HT-29 (cell line): Measurements from ENCODE around the gene KLHDC7B. TPM values are rescaled to one million over a fixed set of nuclear protein-coding genes. Genes with fewer than 3 reads are reported as not detected.
A peak's percentile ranks its signal among the peaks of the same experiment; 100 is the strongest.

Source experiments
- DNase-seq: peaks from one replicate; pipeline ENCODE4 v3.0.0-alpha.2; 2015; ENCODE audit warnings: low spot score
- total RNA-seq: library from RNA; depleted of rRNA; stranded (reverse); fragments of >200 nt; shearing (Covaris generic); gene quantifications from 2 replicates; pipeline ENCODE4 v1.2.3, GENCODE V29; 2014; rRNA removed

Gene KLHDC7B
- total RNA-seq, result not detected in 2 replicates

DNA sequence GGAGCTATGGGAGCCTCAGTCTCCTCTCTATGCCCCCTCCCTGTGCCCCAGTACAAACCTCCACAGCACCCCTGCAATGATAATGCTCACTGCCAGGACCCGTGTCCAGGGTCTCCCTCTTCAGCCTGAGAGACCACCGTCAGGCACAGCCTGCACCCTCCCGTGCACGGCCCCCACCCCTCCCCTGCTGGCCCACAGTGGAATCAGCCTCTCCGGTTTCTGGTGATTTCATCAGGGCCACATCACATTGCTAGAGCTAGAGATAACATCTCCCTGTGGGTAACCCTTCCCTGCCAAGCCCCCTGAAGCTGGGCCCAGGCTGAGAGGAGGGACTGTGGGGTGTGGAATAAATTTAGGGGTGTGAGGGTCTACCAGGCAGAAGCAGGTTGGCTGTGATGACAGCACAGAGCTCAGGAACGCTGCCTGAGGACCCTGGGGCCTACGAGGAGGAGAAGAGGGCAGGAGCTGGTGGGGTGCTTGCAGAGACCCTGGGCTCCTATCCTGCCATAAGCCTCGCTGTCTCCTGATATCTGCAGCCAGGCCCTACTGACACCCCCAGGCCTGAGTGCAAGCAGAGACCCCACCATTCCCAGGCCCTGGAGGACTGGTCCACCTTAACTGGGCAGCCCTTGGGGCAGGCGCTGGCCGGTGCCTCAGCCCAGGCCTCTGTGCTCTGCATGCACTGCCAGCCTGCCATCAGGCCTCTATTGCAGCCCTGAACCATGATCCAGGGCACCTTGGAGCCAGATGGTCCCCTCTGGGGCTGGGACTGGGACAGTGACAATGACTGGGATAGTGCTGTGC is at the start of gene KLHDC7B:
Gene KLHDC7B, plus strand, starts transcription at position 378 of the 804 bp plus-strand sequence. Its CDS starts 345 bp downstream, at position 723.
- DNase-seq, result no peak

DNA sequence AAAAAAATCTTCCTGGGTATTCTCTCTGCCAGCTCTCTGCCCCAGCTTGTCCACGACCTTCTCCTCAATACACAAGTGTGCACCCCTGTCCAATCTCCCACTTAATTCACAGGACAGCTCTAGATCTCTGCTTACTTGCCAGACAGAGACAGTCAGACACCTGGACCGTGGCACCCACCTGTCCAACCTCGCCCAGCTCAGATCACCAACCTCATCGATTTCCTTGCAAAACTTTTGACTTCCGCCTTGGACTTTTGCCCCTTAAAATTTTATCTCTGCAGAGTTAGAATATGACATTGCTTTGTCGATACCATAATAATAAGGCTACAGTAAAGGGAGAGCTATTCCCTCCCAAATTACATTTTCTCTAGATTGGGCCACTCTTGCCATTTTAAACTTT is 48.6 kb upstream of the KLHDC7B start:
- no peak for DNase-seq

DNA sequence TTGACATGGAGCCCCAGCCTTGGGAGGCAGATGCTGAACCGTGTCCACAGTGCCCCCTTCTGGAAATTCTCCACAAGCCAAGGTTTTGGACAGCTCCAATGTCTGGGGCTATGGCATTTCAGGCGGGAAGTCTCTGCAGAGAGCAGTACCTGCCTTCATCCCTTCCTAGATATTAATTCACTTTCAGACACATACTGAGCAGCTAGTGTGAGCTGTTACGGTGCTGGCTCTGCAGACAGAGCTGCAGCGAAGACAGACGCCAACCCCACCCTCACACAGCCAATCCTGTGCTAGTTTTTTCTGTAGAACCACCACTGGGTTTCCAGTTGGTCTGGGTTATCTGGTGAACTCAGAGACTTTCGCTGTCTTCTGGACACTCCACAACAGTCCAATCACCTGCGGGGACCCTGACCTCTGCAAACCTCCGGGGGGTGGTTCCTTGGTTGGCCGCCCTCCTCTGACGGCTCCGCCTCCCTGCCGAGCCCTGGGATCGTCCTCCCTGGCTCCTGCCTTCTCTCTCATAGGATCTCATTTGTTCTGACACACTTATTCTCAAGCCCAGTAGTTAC is 47.3 kb upstream of the KLHDC7B start:
- peak; percentile 77 for DNase-seq

DNA sequence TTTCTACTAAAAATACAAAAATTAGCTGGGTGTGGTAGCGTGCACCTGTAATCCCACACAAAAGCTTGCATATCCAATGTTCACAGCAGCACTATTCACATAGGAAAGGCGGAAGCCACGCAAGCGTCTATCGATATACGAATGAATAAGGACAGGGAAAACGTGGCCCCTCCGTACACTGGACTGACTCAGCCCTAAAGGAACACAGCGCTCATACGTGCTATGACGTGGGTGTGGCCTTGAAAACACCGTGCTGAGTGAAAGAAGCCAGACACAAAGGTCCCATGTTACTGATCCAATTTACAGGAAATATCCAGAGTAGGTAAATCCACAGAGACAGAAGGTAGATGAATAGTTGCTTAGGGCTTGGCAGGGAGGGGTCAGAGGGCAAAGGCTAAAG is 45.2 kb upstream of the KLHDC7B start:
- DNase-seq, result no peak

DNA sequence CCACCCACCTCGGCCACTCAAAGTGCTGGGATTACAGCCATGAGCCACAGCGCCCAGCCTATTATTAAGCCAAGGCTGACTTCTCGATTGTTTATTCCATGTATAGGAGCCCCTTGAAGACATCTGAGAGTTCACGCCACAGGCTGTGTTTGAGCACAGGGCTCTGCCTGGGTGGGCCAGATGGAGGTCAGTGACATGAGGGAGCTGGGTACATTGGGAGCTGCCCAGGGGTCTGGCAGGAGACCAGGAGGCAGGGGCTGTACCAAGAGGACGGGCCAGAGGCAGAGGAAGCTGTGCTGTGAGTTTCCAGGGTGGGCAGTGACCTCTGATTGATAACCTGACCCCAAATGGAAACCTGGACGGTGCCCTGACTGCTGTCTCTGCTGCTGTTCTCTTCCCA is 43.6 kb upstream of the KLHDC7B start:
- DNase-seq, result no peak

DNA sequence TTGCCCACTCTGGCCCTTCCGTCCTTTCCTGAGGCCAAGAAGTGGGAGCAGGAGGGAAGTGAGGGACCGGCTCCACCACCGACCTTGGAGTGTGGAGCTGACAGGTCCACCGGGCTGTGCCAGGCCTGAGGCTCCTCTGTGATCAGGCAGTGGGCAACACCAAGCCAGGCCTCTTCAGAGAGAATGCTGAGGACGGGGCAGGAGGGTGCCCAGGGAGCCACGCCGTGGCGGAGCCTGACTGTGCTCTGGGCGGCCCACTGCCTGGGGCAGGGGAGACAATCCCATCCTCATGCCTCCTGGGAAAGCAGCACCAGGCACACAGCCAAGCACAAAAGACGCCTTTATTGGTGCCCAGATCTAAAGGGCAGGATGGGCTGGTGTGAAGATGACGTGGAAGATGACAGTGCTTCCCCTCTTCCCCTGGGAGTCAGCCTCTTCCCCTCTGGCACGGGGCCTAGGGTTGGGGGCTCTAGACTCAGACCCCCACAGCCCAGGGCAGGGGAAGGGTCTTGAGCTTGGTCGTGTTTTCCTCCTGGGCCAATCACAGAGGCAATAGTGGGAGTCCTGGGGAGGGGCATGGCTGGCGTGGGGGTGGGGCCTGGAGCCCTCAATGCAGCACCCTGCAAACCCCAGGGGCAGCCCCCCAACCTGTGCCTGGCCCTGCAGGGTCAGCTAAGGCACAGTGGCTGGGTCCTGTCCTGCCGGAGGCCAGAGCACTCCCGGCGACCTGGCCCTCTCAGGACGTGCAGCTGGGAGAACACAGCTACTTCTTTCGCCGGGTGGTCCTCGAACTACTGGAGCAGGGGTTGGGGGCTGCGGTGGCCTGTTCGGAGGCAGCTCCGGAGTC is 42.8 kb upstream of the KLHDC7B start:
- no peak for DNase-seq

DNA sequence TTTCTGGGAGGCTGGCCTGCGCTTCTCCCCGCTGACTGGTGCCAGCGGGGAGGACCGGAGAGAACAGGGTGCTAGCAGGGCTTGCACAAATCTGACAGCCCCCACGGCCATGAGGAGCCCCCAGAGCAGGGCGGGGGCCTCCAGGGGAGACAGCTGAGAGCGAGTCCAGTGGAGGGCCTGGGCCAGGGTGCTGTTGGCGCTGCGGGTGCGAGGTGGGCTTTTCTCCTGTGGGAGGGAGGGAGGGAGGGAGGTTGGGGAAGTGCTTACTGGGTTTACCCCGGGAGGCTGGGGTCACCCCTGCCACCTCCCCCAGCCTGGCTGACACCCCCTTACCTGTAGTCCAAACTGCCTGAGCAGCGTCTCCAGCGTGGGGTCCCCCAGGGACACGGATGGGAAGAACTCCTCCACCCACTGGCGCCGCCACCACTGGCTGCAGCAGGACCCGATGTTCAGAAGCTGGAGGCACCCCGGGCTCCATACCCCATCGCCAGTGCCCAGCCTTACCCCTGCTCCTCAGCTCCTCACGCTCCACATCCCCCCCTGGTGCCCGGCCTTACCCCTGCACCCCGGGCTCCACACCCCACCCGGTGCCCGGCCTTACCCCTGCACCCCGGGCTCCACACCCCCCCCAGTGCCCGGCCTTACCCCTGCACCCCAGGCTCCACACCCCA is 42.1 kb upstream of the KLHDC7B start:
- DNase-seq, result no peak

DNA sequence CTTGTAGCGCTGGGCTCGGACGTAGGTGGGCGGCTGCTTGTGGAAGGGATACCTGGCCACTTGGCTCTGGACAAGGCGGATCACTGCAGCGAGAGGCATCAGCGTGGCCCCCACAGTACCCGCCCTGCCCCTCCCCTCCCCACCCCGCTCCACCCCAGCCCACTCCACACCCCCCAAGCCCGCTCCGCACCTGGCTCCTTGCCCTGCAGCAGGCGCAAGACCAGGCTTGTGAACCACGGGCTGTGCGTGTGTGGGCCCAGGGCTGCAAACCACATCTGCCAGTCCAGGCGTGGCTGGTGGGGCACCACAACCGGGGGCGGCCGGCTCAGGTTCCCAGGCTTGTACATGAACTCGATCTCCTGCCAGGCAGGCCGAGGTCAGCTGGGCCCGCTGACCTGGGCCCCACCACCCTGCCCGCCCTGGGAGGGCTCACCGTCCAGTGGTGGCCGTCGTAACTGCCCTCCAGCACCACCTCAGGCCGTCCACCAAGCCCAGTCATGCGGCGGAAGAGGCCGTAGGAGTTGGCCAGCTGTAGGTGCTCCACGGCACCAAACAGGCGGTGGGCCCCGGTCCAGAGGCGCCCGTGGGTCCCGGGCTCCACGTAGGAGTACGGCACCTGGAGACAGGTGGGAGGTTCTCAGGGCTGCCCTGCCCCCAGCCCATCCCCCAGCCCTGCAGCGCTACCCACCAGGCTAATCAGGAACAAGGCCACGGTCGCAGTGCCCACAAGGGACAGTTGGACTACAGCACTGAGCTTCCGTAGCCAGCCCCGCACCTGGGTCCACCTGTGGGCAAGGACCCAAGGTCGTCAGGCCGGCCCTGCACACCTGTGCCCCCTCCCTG is 41.1 kb upstream of the KLHDC7B start:
- no peak for DNase-seq

DNA sequence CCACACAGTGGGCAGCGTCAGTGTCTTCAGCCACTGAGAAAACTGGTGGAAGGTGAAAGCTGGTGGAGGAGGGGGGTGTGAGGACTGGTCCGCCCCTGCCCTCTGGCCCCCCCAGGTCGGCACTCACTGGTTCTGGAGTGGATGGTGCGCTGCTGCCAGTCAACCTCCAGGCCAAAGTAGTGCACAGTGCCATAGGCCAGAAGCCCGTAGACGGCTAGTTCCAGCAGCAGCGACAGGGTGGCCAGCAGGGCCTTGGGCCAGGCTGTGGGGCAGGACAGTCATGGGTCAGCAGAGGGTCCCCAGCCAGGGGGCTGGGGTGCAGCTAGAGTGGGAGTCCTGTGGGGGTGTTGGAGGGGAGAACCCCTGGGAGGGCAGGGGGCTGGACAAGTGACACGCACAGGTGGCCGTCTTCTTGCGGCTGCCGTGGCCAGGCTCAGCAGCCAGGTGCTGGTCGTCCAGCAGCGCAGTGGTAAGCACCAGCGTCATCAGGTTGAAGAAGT is 40.4 kb upstream of the KLHDC7B start:
- DNase-seq, result no peak

DNA sequence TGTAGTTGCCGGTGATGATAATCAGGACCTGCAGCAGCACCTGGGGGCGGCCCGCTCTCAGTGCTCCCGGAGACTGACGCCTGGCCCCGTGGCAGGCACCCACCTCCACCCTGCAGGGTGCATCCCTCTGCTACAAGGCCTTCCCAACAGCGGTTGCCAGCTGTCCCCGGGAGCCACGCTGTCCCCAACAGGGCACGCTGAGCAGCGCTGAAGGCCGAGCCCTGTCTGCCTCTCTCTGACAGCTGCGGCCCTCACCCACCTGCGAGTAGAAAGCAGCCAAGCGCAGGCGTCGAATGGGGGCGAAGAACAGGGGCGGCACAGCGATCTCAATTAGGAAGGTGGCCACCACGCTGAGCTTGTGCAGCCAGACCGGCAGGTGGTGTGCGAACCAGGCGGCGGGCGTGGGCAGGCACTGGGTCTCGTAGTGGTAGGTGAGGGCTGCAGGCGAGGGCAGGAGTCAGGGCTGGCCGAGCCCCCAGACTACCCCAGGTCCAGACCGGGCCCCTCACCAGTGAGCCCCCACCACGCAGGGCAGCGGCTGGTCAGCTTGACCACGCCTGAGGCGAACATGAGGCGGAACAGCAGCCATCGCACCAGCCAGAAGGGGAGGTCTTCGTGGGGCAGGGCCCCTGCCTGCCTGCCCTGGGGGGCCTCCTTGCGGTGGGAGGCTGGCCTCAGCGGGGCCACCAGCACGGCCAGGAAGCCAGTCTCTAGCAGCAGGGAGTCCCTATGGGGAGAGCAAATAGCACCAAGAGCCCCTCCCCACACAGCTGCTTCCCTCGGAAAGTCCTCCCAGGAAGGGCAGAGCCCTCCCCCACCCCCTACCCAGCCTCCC is 39.7 kb upstream of the KLHDC7B start:
- no peak for DNase-seq

DNA sequence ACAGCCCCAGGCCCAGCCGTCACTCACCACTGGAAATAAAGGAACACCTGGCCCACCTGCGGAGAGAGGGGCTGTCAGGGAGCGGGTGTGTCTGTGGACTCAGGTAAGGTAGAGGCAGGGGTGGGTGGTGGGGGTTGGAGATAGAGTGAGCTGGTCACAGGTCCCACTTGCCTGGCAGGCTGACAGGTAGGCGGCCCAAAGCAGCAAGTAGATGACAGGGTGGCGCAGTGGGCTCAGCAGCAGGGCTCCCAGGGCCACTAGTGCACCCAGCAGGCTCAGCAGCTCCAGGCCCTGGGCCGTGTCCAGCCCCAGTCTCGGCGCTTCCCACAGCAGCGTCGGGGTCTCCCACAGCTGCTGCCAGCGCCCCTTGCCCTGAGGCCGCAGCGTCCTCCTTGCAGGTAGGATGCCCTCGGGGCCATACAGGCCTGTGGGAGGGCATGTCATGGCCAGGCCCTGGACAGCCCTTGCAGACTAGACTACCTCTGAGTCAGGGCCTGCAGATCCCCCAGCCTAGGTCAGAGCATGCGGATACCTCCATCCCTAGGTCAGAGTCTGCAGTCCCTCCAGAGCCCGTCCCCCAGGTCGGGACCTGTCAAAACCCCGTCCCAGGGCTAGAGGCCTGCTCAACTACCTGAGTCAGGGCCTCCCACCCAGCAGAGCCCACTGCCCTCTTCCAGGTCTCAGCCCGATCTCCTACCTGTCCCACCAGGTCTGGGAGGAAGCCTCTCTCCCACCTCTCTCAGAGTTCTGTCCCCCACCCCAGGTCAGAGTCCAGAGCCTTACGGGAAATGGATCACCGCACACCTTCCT is 38.9 kb upstream of the KLHDC7B start:
- DNase-seq, result no peak

DNA sequence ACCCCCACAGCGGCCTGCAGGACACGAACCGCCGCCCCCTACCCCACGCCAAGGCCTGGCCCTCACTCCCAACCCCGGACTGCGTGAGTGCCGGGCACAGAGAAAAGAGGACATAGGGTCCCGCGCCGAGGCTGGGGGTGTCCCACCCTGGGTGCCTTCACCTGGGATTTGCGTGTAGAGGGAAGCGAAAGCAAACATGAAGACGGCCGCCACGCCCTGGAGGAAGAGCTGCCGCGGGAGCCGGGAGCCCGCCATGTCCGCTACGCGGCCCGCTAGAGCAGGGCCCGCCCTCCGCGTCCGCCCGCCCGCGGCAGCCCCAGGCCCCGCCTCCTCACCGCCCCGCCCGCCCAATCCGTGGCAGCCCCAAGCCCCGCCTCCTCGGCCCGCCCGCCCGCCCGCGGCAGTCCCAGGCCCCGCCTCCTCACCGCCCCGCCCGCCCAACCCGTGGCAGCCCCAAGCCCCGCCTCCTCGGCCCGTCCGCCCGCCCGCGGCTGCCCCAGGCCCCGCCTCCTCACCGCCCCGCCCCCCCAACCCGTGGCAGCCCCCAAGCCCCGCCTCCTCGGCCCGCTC is 38.2 kb upstream of the KLHDC7B start, which contains the start of gene LMF2:
Gene LMF2, minus strand, starts transcription at position 282 of the 570 bp plus-strand sequence. Its CDS starts 27 bp downstream, at position 255.
- no peak for DNase-seq

DNA sequence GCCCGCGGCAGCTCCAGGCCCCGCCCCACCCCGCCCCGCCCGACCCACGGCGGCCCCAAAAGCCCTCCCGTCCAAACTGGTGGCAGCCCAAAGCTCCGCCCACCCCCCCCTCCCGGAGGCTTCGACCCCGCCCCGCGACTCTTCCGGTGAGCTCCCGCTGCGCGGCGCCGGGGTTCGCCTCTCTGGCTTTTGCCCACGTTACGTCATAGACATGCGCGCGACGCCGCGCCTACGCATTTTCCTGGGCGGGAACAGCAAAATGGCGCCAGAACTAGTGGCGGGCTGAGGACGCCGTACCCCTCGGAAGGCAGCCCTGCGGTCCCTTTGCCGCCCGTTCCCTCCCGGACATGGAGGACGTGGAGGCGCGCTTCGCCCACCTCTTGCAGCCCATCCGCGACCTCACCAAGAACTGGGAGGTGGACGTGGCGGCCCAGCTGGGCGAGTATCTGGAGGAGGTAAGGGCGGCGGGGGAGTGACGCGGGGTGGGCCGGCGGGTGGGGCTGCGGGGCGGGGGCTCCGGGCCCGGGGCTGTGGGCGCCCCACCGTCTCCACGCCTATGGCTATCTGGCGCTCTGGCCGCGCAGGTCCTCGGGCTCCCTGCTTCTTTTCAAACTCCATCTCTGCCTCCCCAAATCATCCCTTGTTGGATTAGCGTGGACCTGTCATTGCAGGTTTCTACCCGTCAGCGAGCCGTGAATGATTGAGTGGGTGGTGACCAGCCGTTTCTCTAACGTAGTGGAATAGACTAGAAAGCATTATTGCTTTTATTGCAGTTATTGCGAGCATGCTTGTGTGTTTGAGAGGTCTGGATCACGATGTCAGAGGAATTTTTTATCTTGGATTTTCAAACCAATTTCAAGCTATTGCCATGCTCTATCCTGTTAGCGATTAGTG is 37.5 kb upstream of the KLHDC7B start, which contains the start of gene NCAPH2:
Gene NCAPH2, plus strand, starts transcription at position 234 of the 894 bp plus-strand sequence. Its CDS starts 114 bp downstream, at position 348.
- DNase-seq, result peak; percentile 92

DNA sequence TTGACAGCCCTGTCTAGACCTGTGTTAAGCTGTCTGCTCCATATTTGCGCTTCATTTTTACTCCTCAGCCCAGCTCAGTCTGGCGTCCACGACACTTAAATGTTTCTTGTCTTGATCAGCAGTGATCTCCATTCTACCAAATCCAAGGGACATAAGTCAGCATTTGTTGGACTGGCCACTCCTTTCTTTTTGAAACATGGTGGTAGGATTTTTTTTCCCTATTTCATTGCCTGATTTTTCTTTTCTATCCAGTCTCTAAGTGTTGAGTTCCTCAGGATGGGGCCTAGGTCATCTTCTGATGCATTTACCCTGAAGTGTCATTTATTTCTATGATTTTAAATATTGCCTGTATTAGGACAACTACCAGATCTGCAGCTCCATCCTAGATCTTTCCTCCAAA is 36.8 kb upstream of the KLHDC7B start:
- no peak for DNase-seq

DNA sequence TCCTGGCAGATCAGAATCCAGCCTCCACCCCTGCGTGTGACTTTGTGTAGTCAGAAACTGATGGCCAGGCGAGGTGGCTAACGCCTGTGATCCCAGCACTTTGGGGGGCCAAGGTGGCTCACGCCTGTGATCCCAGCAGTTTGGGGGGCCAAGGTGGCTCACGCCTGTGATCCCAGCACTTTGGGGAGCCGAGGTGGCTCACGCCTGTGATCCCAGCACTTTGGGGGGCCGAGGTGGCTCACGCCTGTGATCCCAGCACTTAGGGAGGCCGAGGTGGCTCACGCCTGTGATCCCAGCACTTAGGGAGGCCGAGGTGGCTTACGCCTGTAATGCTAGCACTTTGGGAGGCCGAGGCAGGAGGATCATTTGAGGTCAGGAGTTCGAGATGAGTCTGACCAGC is 32.5 kb upstream of the KLHDC7B start:
- no peak for DNase-seq

DNA sequence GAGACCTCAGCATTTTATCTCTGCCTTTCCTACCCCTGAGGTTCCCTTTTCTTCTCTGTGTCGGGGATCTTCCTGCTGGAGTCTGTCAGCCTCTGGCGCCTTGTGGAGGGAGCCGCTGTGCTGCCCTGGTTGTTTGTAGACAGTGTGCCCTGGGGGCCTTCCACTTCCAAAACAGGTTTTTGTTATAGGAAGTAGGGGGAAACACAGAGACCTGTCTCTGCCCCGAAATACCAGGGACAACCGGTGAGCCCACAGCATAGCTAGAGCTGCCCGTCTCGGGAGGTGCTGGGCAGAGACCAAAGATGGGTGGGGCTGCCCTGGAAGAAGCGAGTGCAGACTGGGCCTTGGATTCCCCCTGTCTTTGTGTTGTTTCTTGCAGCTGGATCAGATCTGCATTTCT is 29.6 kb upstream of the KLHDC7B start:
- no peak for DNase-seq

DNA sequence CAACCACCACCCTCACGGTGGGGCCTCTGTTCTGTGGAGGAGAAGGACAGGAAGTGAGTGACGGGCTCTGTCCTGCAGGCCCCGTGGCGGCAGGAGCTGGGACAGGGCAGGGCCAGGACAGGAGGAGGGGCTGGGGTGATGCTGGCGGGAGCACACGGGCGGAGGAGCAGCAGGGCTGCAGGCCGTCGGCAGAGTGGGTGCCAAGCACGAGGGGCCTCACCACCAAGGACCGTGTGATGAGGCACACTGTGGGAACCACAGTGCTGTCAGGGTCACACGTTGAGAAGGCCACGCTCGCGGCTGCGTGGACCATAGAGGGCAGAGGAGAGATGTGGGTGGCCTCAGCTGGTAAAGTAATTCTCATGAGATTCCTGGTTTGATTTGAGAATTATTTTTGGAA is 28.8 kb upstream of the KLHDC7B start:
- no peak for DNase-seq
